ENCODE measurements around the gene PLEKHA6. TPM values are rescaled to one million over a fixed set of nuclear protein-coding genes. Genes with fewer than 3 reads are reported as not detected.
A peak's percentile ranks its signal among the peaks of the same experiment; 100 is the strongest.

Gene PLEKHA6
- polyA plus RNA-seq, 3 donors: 0.08 TPM; not detected in 1

DNA sequence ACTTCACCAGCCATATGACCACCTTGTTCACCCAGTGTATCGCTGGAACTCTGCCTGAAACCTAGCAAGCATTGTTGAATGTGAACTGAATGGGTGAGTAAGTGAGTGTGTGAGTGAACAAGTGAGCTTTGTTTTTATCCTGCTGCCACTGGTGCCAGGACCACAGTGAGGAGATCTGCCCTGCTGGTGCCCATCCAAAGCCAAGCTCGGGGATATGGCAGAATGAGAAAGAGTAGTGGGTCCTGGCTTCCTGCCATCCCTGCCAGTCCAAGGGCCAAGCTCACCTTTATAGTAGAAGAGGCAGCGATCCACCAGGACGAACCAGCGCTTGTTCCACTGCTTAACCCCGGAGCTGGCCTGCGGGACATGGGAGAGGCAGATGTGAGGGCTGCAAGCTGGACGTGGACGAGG is 92.5 kb downstream of the PLEKHA6 start:
- no peak overlapping the region for H3K4me3 ChIP-seq (replicated peaks in 1 of 3; ENCODE audit: low read depth in 2 of 3, low read length in 3 of 3)
- intact Hi-C loops (cut with micrococcal nuclease): loop anchor here in 1 of 2 donors (10.0 kb wide), 1 partner anchor 98 kb away; no protein-coding TSS in a partner anchor
- peaks cover 12 to 17% of the 10 kb centered on the region in 2 donors for H3K4me1 ChIP-seq (ENCODE audit: control insufficient read depth in 1 of 2, insufficient read depth in 2 of 2, low read length in 2 of 2)
- H4K20me1 ChIP-seq (ENCODE audit: insufficient read depth, low read length): no peaks in the 10 kb centered on the region
- Mint-ChIP-seq H3K36me3 (peaks cover 0 to 4% of the 10 kb centered on the region in 2 donors), H3K4me3 (no peak overlapping the region), H3K27ac (no peak overlapping the region), H3K4me1 (no peaks in the 10 kb centered on the region), H3K27me3 (ENCODE audit: low read depth in 3 of 3) (no peaks in the 10 kb centered on the region), H3K9me3 (no peaks in the 10 kb centered on the region)
- TF ChIP-seq, protein P1, sequence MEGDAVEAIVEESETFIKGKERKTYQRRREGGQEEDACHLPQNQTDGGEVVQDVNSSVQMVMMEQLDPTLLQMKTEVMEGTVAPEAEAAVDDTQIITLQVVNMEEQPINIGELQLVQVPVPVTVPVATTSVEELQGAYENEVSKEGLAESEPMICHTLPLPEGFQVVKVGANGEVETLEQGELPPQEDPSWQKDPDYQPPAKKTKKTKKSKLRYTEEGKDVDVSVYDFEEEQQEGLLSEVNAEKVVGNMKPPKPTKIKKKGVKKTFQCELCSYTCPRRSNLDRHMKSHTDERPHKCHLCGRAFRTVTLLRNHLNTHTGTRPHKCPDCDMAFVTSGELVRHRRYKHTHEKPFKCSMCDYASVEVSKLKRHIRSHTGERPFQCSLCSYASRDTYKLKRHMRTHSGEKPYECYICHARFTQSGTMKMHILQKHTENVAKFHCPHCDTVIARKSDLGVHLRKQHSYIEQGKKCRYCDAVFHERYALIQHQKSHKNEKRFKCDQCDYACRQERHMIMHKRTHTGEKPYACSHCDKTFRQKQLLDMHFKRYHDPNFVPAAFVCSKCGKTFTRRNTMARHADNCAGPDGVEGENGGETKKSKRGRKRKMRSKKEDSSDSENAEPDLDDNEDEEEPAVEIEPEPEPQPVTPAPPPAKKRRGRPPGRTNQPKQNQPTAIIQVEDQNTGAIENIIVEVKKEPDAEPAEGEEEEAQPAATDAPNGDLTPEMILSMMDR (IDR thresholded peaks at IDR 0.05): no peak
- no peak overlapping the region for H3K4me2 ChIP-seq (replicated peaks; ENCODE audit: extremely low read depth, low read length, poor library complexity, severe bottlenecking)
- 98% methylated on average over 8 of the region's 9 CpGs for WGBS (ENCODE audit: insufficient coverage)
- H3K9ac ChIP-seq (ENCODE audit: insufficient read depth, low read length, poor library complexity, severe bottlenecking): no peak overlapping the region
- H2AFZ ChIP-seq (ENCODE audit: insufficient read depth, low read depth, low read length, poor library complexity, severe bottlenecking): no peak overlapping the region
- H3K27ac ChIP-seq (ENCODE audit: low read depth in 1 of 2, low read length in 2 of 2): no peak overlapping the region
- DNase-seq: no peak
- H3K79me2 ChIP-seq (ENCODE audit: insufficient read depth, low read length): no peaks in the 10 kb centered on the region
- no peaks in the 10 kb centered on the region for H3K27me3 ChIP-seq (ENCODE audit: control insufficient read depth in 2 of 2, insufficient read depth in 2 of 2, low read length in 2 of 2)
- H3K36me3 ChIP-seq (replicated peaks in 1 of 2; ENCODE audit: control insufficient read depth in 1 of 2, insufficient read depth in 2 of 2, low read length in 2 of 2): no peaks in the 10 kb centered on the region
- no peaks in the 10 kb centered on the region for H3K9me3 ChIP-seq (replicated peaks in 1 of 2; ENCODE audit: control insufficient read depth in 1 of 2, insufficient read depth in 1 of 2, low read length in 2 of 2)

DNA sequence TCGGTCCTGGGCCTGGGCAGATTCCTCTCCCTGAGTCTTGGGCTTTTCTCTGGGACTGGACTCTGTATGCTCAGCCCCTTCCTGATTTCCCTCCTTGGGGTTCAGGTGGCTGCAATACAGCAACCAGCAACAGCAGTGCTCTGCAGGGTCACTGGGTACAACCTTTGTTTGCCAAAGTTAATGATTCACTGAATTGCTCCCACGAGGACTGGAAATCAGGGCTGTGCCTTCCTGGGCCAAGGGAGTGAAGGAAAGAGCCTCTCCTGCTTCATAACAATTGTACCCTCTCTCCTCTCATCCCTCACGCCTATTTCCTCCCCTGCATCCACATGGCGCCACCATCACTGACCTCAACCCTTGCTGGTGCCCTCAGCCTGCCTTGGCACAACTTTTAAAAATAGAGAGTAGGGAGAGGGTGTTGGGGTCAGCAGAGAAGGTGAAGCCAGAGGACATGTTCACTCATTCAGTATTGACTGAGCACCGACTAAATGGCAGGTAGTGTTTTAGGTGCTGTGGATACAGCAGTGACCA is 93.2 kb downstream of the PLEKHA6 start:
- Mint-ChIP-seq H3K36me3 (peaks cover 0 to 4% of the 10 kb centered on the region in 2 donors), H3K9me3 (no peaks in the 10 kb centered on the region), H3K27ac (peak overlapping the region in 1 of 7 donors; percentile 54), H3K4me1 (no peaks in the 10 kb centered on the region), H3K27me3 (ENCODE audit: low read depth in 3 of 3) (peaks cover 0 to 1% (median 0%) of the 10 kb centered on the region in 3 donors), H3K4me3 (no peak overlapping the region)
- H4K20me1 ChIP-seq (ENCODE audit: insufficient read depth, low read length): no peaks in the 10 kb centered on the region
- H3K9me3 ChIP-seq (replicated peaks in 1 of 2; ENCODE audit: control insufficient read depth in 1 of 2, insufficient read depth in 1 of 2, low read length in 2 of 2): no peaks in the 10 kb centered on the region
- H3K4me1 ChIP-seq (ENCODE audit: control insufficient read depth in 1 of 2, insufficient read depth in 2 of 2, low read length in 2 of 2): peaks cover 5 to 11% of the 10 kb centered on the region in 2 donors
- no peak overlapping the region for H3K4me3 ChIP-seq (replicated peaks in 1 of 3; ENCODE audit: low read depth in 2 of 3, low read length in 3 of 3)
- H3K27me3 ChIP-seq (ENCODE audit: control insufficient read depth in 2 of 2, insufficient read depth in 2 of 2, low read length in 2 of 2): no peaks in the 10 kb centered on the region
- DNase-seq: no peak
- no peak overlapping the region for H3K4me2 ChIP-seq (replicated peaks; ENCODE audit: extremely low read depth, low read length, poor library complexity, severe bottlenecking)
- no peak overlapping the region for H3K27ac ChIP-seq (ENCODE audit: low read depth in 1 of 2, low read length in 2 of 2)
- H3K79me2 ChIP-seq (ENCODE audit: insufficient read depth, low read length): no peaks in the 10 kb centered on the region
- 97% methylated on average over 3 of the region's 5 CpGs for WGBS (ENCODE audit: insufficient coverage)
- no peak overlapping the region for H2AFZ ChIP-seq (ENCODE audit: insufficient read depth, low read depth, low read length, poor library complexity, severe bottlenecking)
- TF ChIP-seq, protein P1 (IDR thresholded peaks at IDR 0.05): no peak
- intact Hi-C loops (cut with micrococcal nuclease): loop anchor here in 1 of 2 donors (10.0 kb wide), 1 partner anchor 98 kb away; no protein-coding TSS in a partner anchor
- H3K9ac ChIP-seq (ENCODE audit: insufficient read depth, low read length, poor library complexity, severe bottlenecking): no peak overlapping the region
- no peaks in the 10 kb centered on the region for H3K36me3 ChIP-seq (replicated peaks in 1 of 2; ENCODE audit: control insufficient read depth in 1 of 2, insufficient read depth in 2 of 2, low read length in 2 of 2)

Measured in CD14-positive monocyte (primary cell).